Mesenchymal stem cell (in vitro differentiated cells and primary cell): ENCODE measurements around the gene ENSA.
"Not testable (repeated sequence)": the region's sequence is repeated elsewhere in the genome, so short reads cannot be mapped to it uniquely, and the experiment has no call there.

Experiments used
- DNase-seq: peaks from one replicate; pipeline ENCODE4 v3.0.0-alpha.2; 2013
- H2AFZ ChIP-seq: one replicate; pipeline ENCODE4 v1.6.1; 2013; ENCODE audit warnings: low read depth, mild to moderate bottlenecking, control low read depth, inconsistent platforms, low read length, moderate library complexity
- H2AK5ac ChIP-seq: 2 replicates; pipeline ENCODE4 v1.6.1; 2013; ENCODE audit warnings: low read length, moderate library complexity, mild to moderate bottlenecking, inconsistent platforms; ENCODE audit not compliant: severe bottlenecking
- H2BK120ac ChIP-seq: one replicate; pipeline ENCODE4 v1.6.1; 2013; ENCODE audit warnings: low read depth, mild to moderate bottlenecking, inconsistent platforms, low read length, moderate library complexity
- H2BK12ac ChIP-seq, 2 experiments: one replicate each; pipeline ENCODE4 v1.6.1; 2013; ENCODE audit warnings: inconsistent platforms in 2 of 2, low read length in 2 of 2, mild to moderate bottlenecking in 2 of 2, moderate library complexity in 2 of 2, control low read depth in 1 of 2
- H2BK15ac ChIP-seq: one replicate; pipeline ENCODE4 v1.6.1; 2013; ENCODE audit warnings: mild to moderate bottlenecking, low read depth, inconsistent platforms; ENCODE audit not compliant: poor library complexity, severe bottlenecking
- H2BK5ac ChIP-seq: 2 replicates; pipeline ENCODE4 v1.6.1; 2013; ENCODE audit warnings: low read depth, mild to moderate bottlenecking, low read length, control low read depth, inconsistent platforms; ENCODE audit not compliant: poor library complexity, severe bottlenecking
- H3K14ac ChIP-seq, 2 experiments: one replicate each; pipeline ENCODE4 v1.6.1; 2013; ENCODE audit warnings: inconsistent platforms in 2 of 2, low read length in 2 of 2, control low read depth in 1 of 2, mild to moderate bottlenecking in 1 of 2, moderate library complexity in 1 of 2
- H3K18ac ChIP-seq, 2 experiments: one replicate each; pipeline ENCODE4 v1.6.1; 2013; ENCODE audit warnings: inconsistent platforms in 2 of 2, low read length in 2 of 2, control low read depth in 1 of 2, low read depth in 1 of 2, mild to moderate bottlenecking in 1 of 2
- H3K23ac ChIP-seq, 2 experiments: one replicate each; pipeline ENCODE4 v1.6.1; 2013; ENCODE audit warnings: inconsistent platforms in 2 of 2, low read length in 2 of 2, mild to moderate bottlenecking in 2 of 2, moderate library complexity in 2 of 2, control low read depth in 1 of 2
- H3K27ac ChIP-seq: 2 replicates; pipeline ENCODE4 v1.5.1; 2013; ENCODE audit warnings: mild to moderate bottlenecking, moderate library complexity, low read length, control low read depth, inconsistent platforms; ENCODE audit not compliant: poor library complexity, severe bottlenecking
- H3K27me3 ChIP-seq, 2 experiments: 2 replicates each; pipeline versions ENCODE4 v1.6.1 to v1.7.0; 2013; ENCODE audit warnings: low read length in 2 of 2, mild to moderate bottlenecking in 2 of 2, moderate library complexity in 2 of 2, control low read depth in 1 of 2, inconsistent platforms in 1 of 2; ENCODE audit not compliant: control insufficient read depth in 1 of 2, insufficient read depth in 1 of 2
- H3K36me3 ChIP-seq, 2 experiments: 2 replicates each; pipeline versions ENCODE4 v1.6.1 to v1.7.0; 2013; ENCODE audit warnings: low read length in 2 of 2, control low read depth in 1 of 2, inconsistent platforms in 1 of 2, low read depth in 1 of 2, mild to moderate bottlenecking in 1 of 2; ENCODE audit not compliant: insufficient read depth in 2 of 2, control insufficient read depth in 1 of 2
- H3K4ac ChIP-seq, 2 experiments: one replicate each; pipeline ENCODE4 v1.6.1; 2013; ENCODE audit warnings: inconsistent platforms in 2 of 2, low read length in 2 of 2, mild to moderate bottlenecking in 2 of 2, moderate library complexity in 2 of 2, control low read depth in 1 of 2, low read depth in 1 of 2
- H3K4me1 ChIP-seq: 2 replicates; pipeline ENCODE4 v1.6.1; 2013; ENCODE audit warnings: low read depth, low read length, control low read depth; ENCODE audit not compliant: control insufficient read depth, insufficient read depth
- H3K4me2 ChIP-seq: 2 replicates; pipeline ENCODE4 v1.6.1; 2013; ENCODE audit warnings: low read length, mild to moderate bottlenecking, inconsistent platforms; ENCODE audit not compliant: poor library complexity, severe bottlenecking
- H3K4me3 ChIP-seq, 2 experiments: 2 replicates each; pipeline versions ENCODE4 v1.5.1 to v1.7.0; 2013; ENCODE audit warnings: low read length in 2 of 2, mild to moderate bottlenecking in 2 of 2, control low read depth in 1 of 2, low read depth in 1 of 2; ENCODE audit not compliant: insufficient read depth in 1 of 2
- H3K79me1 ChIP-seq: replicated peaks from 2 replicates; pipeline ENCODE4 v1.6.1; 2013; ENCODE audit warnings: mild to moderate bottlenecking, control low read depth, low read length, inconsistent platforms; ENCODE audit not compliant: poor library complexity, severe bottlenecking
- H3K9ac ChIP-seq: 2 replicates; pipeline ENCODE4 v1.7.0; 2013; ENCODE audit warnings: mild to moderate bottlenecking, low read length, moderate library complexity
- H3K9me3 ChIP-seq: 2 replicates; pipeline ENCODE4 v1.7.0; 2013; ENCODE audit warnings: mild to moderate bottlenecking, low read length; ENCODE audit not compliant: control insufficient read depth
- H4K8ac ChIP-seq: one replicate; pipeline ENCODE4 v1.6.1; 2013; ENCODE audit warnings: inconsistent platforms, mild to moderate bottlenecking, low read length, moderate library complexity
- H4K91ac ChIP-seq: one replicate; pipeline ENCODE4 v1.6.1; 2013; ENCODE audit warnings: mild to moderate bottlenecking, low read length, inconsistent platforms
- WGBS: methylation state at CpG from one replicate; pipeline ENCODE4 v1.1.7; 2013; ENCODE audit warnings: mixed read lengths; 5-methylcytosine and 5-hydroxymethylcytosine counted together

The ENSA gene

DNA sequence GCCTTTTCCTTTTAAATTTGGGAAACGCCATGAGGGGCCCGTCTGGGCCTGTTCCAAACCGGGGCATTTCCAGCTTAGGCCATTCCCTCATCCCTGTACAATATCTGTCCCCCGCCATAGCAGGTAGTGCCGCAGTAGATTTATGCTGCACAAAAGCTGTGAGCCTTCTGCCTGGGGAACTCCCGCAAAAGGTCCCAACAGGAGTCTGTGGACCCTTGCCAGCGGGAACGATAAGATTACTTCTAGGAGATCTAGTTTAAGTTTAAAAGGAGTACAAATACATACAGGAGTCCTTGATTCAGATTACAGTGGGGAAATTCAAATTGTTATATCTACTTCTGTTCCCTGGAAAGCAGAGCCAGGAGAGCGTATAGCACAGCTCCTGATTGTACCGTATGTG lies 25.2 kb upstream of the ENSA start:
- not testable (repeated sequence) for H3K27ac ChIP-seq
- WGBS: 99% methylated on average over 10 of the region's 10 CpGs

DNA sequence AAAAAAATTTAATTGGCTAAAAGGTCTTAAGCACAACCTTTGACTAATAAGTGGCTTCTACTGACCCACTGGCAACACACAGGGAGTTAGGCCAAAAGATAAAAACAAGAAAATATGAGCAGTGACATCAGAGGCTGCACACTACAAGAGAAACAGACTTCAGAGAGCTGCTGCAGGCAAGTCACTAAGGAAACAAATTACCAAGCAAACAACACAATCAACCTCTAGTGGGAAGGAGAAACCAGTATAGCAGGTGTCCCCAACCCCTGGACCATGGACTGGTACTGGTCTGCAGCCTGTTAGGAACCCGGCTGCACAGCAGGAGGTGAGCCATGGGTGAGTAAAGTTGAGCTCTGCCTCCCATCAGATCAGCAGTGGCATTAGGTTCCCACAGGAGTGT lies 20.8 kb upstream of the ENSA start:
- H3K27me3 ChIP-seq: no peaks in the 10 kb centered on the region
- no peak overlapping the region for H4K91ac ChIP-seq
- H2BK5ac ChIP-seq: no peak overlapping the region
- H3K27ac ChIP-seq: no peak overlapping the region
- H2AFZ ChIP-seq: no peak overlapping the region
- no peak overlapping the region for H3K4me2 ChIP-seq
- peak overlapping the region; percentile 40 for H2BK15ac ChIP-seq
- WGBS: 87% methylated on average over 1 of the region's 1 CpG
- H3K23ac ChIP-seq: no peak overlapping the region
- H3K79me1 ChIP-seq: peaks cover 22% of the 10 kb centered on the region
- H2BK120ac ChIP-seq: no peak overlapping the region
- no peak for DNase-seq
- no peak overlapping the region for H3K4ac ChIP-seq
- H3K14ac ChIP-seq: peak overlapping the region in 1 of 2 experiments; percentile 11
- no peaks in the 10 kb centered on the region for H3K9me3 ChIP-seq
- peaks cover 21 to 49% of the 10 kb centered on the region in 2 experiments for H3K36me3 ChIP-seq
- H3K4me3 ChIP-seq: no peak overlapping the region
- H2BK12ac ChIP-seq: no peak overlapping the region
- H3K18ac ChIP-seq: peak overlapping the region in 1 of 2 experiments; percentile 24
- no peak overlapping the region for H2AK5ac ChIP-seq
- no peak overlapping the region for H3K9ac ChIP-seq
- peak overlapping the region; percentile 60 for H4K8ac ChIP-seq
- peaks cover 3% of the 10 kb centered on the region for H3K4me1 ChIP-seq

More for the DNA sequence above, 25.2 kb upstream of the ENSA start:
- not testable (repeated sequence) for H3K27me3 ChIP-seq, H2AK5ac ChIP-seq, H2BK120ac ChIP-seq, H2BK15ac ChIP-seq, H4K91ac ChIP-seq, H2BK5ac ChIP-seq, H3K4ac ChIP-seq, DNase-seq, H2AFZ ChIP-seq, H4K8ac ChIP-seq, H3K4me3 ChIP-seq, H3K23ac ChIP-seq, H3K18ac ChIP-seq, H3K14ac ChIP-seq, H3K9me3 ChIP-seq, H3K4me1 ChIP-seq, H2BK12ac ChIP-seq, H3K4me2 ChIP-seq, H3K9ac ChIP-seq
- Histone ChIP-seq H3K79me1 (peaks cover 11% of the 10 kb centered on the region), H3K36me3 (peaks cover 12 to 15% of the 10 kb centered on the region in 2 experiments)

DNA sequence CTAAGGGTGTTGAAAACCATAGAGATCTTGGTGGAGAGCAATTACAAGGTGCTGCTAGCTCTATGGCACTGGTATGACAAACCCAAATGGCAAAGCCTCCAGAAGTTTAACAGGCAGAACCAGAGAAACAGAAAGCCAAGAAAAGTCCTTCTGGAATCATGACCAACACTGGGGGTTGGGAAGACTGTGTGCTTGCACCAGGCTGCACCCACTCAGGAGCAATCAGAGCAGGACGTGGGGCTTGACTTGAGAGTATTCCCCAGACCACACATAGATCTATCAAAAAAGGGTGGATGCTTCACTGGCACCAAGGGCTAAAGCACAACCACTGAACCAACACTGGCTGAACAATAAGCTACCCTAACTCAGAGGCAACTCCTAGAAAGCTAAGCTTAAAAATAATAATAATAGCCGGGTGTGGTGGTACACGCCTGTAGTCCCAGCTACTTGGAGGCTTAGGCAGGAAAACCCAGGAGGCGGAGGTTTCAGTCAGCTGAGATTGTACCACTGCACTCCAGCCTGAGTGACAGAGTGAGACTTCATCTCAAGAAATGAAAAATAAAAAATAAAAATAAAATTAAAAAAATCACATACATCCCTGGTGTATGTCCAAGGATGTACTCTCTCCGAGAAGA lies 20.1 kb upstream of the ENSA start:
- H3K9me3 ChIP-seq: no peaks in the 10 kb centered on the region
- no peak overlapping the region for H2AFZ ChIP-seq
- H3K4ac ChIP-seq: no peak overlapping the region
- no peak overlapping the region for H3K23ac ChIP-seq
- peaks cover 21% of the 10 kb centered on the region for H3K79me1 ChIP-seq
- no peak overlapping the region for H2AK5ac ChIP-seq
- H3K4me1 ChIP-seq: peaks cover 3% of the 10 kb centered on the region
- H4K8ac ChIP-seq: no peak overlapping the region
- no peaks in the 10 kb centered on the region for H3K27me3 ChIP-seq
- no peak overlapping the region for H3K9ac ChIP-seq
- H3K36me3 ChIP-seq: peaks cover 21 to 54% of the 10 kb centered on the region in 2 experiments
- no peak overlapping the region for H3K27ac ChIP-seq
- H4K91ac ChIP-seq: no peak overlapping the region
- no peak overlapping the region for H2BK5ac ChIP-seq
- DNase-seq: no peak
- H3K14ac ChIP-seq: no peak overlapping the region
- no peak overlapping the region for H3K4me3 ChIP-seq
- no peak overlapping the region for H3K18ac ChIP-seq
- H2BK15ac ChIP-seq: no peak overlapping the region
- 98% methylated on average over 5 of the region's 5 CpGs for WGBS
- no peak overlapping the region for H2BK120ac ChIP-seq
- H3K4me2 ChIP-seq: no peak overlapping the region
- H2BK12ac ChIP-seq: no peak overlapping the region

DNA sequence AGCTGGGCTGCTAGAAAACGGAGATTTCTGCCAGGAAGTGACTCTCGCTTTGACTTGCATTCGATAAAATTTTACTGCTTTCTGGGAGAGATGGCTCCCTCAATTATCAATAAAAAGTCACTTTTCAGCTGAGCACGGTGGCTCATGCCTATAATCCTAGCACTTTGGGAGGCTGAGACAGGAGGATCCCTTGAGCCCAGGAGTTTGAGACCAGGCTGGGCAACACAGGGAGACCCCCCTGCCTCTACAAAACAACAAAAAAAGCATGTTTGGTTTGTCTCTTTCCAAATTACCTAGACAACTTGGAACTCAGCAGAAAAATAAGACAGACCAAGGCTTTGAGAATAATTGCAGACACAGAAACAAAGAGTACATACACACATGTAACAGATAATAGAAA lies 12.9 kb upstream of the ENSA start:
- no peak for DNase-seq
- no peak overlapping the region for H3K27ac ChIP-seq
- no peak overlapping the region for H3K4me2 ChIP-seq
- H2BK5ac ChIP-seq: no peak overlapping the region
- no peak overlapping the region for H2AK5ac ChIP-seq
- no peak overlapping the region for H2BK12ac ChIP-seq
- H3K4ac ChIP-seq: no peak overlapping the region
- no peak overlapping the region for H4K8ac ChIP-seq
- no peaks in the 10 kb centered on the region for H3K27me3 ChIP-seq
- no peak overlapping the region for H3K9ac ChIP-seq
- H2BK120ac ChIP-seq: no peak overlapping the region
- no peaks in the 10 kb centered on the region for H3K4me1 ChIP-seq
- no peak overlapping the region for H3K18ac ChIP-seq
- no peaks in the 10 kb centered on the region for H3K9me3 ChIP-seq
- H2BK15ac ChIP-seq: no peak overlapping the region
- no peak overlapping the region for H3K23ac ChIP-seq
- WGBS: 71% methylated on average over 4 of the region's 4 CpGs
- H3K14ac ChIP-seq: no peak overlapping the region
- no peak overlapping the region for H3K4me3 ChIP-seq
- H4K91ac ChIP-seq: no peak overlapping the region
- peaks cover 3 to 22% of the 10 kb centered on the region in 2 experiments for H3K36me3 ChIP-seq
- H3K79me1 ChIP-seq: peaks cover 2% of the 10 kb centered on the region
- no peak overlapping the region for H2AFZ ChIP-seq
